HG03354 (cell line): ENCODE data around the gene LMO4.

Experiments
- ATAC-seq: cut with Tn5 transposase; IDR thresholded peaks from one replicate; pipeline ENCODE4 v1.9.1; 2021; ENCODE audit warnings: mild to moderate bottlenecking; ENCODE audit not compliant: unreplicated experiment, poor library complexity, severe bottlenecking

The LMO4 gene

GRCh38 chr1:87328272-87329050 lies at the start of gene LMO4:
Gene LMO4 (plus strand): TSS chr1:87328880. CDS start chr1:87332016, 3,136 bp downstream.
- peak; percentile 80 for ATAC-seq

GRCh38 chr1:87279536-87279875 lies 49.2 kb upstream of the LMO4 start:
- ATAC-seq: no peak

- no peak for ATAC-seq
These were observed 48.6 kb upstream of the LMO4 start for GRCh38 chr1:87279966-87280535.

GRCh38 chr1:87284456-87285240 lies 44.0 kb upstream of the LMO4 start:
- ATAC-seq: no peak

- ATAC-seq: no peak
These were observed 37.6 kb upstream of the LMO4 start for GRCh38 chr1:87291107-87291506.

- peak; percentile 80 for ATAC-seq
These were observed 35.8 kb upstream of the LMO4 start for GRCh38 chr1:87292684-87293493.

- no peak for ATAC-seq
These were observed 34.0 kb upstream of the LMO4 start for GRCh38 chr1:87294633-87295032.

- no peak for ATAC-seq
These were observed 33.1 kb upstream of the LMO4 start for GRCh38 chr1:87295445-87296110.

- ATAC-seq: no peak
These were observed 32.5 kb upstream of the LMO4 start for GRCh38 chr1:87296206-87296605.

- ATAC-seq: no peak
These were observed 29.0 kb upstream of the LMO4 start for GRCh38 chr1:87299661-87300060.

GRCh38 chr1:87300628-87301027 lies 28.1 kb upstream of the LMO4 start:
- ATAC-seq: no peak

- no peak for ATAC-seq
These were observed 23.5 kb upstream of the LMO4 start for GRCh38 chr1:87305151-87305550.

- ATAC-seq: no peak
These were observed 22.9 kb upstream of the LMO4 start for GRCh38 chr1:87305762-87306161.

GRCh38 chr1:87307306-87307705 lies 21.4 kb upstream of the LMO4 start:
- ATAC-seq: no peak

GRCh38 chr1:87307931-87308330 lies 20.7 kb upstream of the LMO4 start:
- ATAC-seq: no peak

- ATAC-seq: no peak
These were observed 14.6 kb upstream of the LMO4 start for GRCh38 chr1:87314091-87314490.

- ATAC-seq: no peak
These were observed 10.5 kb upstream of the LMO4 start for GRCh38 chr1:87318056-87318650.

GRCh38 chr1:87318806-87319205 lies 9.9 kb upstream of the LMO4 start:
- ATAC-seq: no peak
